Left renal pelvis (tissue), 4 donors: Measurements from ENCODE around the gene HYOU1. TPM values are rescaled to one million over a fixed set of nuclear protein-coding genes. Genes with fewer than 3 reads are reported as not detected.

Experiments used
- polyA plus RNA-seq, 4 donors: library from polyadenylated mRNA; unstranded; fragments of 120-200 nt; gene quantifications; one replicate each; pipeline ENCODE4 v1.2.1, GENCODE V29; 2013; ENCODE audit not compliant: insufficient read length in 4 of 4

HYOU1 gene
- polyA plus RNA-seq, 4 donors: 73.5 to 124 (median 116) TPM

Other genes starting within 250 kb of the HYOU1 start
- gene CXCR5, start 173.3 kb downstream of the HYOU1 start, polyA plus RNA-seq: under 1 TPM in 1 of 4 donors, not detected in 3; 0.03 TPM
- gene BCL9L, start 131.3 kb downstream of the HYOU1 start, polyA plus RNA-seq: 10 to 100 TPM; 27.7 to 70.4 (median 33.7) TPM
- 10 to 100 TPM in 2 of 4 donors, 1 to 10 TPM in 1, under 1 TPM in 1; 0.52 to 56.1 (median 19.2) TPM for gene UPK2, start 100.9 kb downstream of the HYOU1 start, polyA plus RNA-seq
- gene FOXR1, start 85.4 kb downstream of the HYOU1 start, polyA plus RNA-seq: not detected
- gene CENATAC, start 59.1 kb downstream of the HYOU1 start, polyA plus RNA-seq: 10 to 100 TPM; 14.9 to 41.6 (median 21.0) TPM
- gene RPS25, start 38.9 kb downstream of the HYOU1 start, polyA plus RNA-seq: 1,000 to 10,000 TPM; 1,003 to 1,136 (median 1,061) TPM
- 100 to 1,000 TPM in 2 of 4 donors, 10 to 100 TPM in 2; 55.5 to 127 (median 110) TPM for gene TRAPPC4, start 38.4 kb downstream of the HYOU1 start, polyA plus RNA-seq
- gene SLC37A4, start 26.3 kb downstream of the HYOU1 start, polyA plus RNA-seq: 100 to 1,000 TPM in 1 of 4 donors, 10 to 100 TPM in 3; 13.9 to 108 (median 84.4) TPM
- gene VPS11, start 10.6 kb upstream of the HYOU1 start, polyA plus RNA-seq: 10 to 100 TPM; 45.9 to 67.0 (median 52.1) TPM
- 10 to 100 TPM; 24.6 to 31.6 (median 26.2) TPM for gene HMBS, start 27.7 kb upstream of the HYOU1 start, polyA plus RNA-seq
- 10 to 100 TPM; 46.0 to 68.5 (median 62.1) TPM for gene DPAGT1, start 44.6 kb upstream of the HYOU1 start, polyA plus RNA-seq
- gene C2CD2L, start 50.1 kb upstream of the HYOU1 start, polyA plus RNA-seq: 10 to 100 TPM; 10.3 to 15.6 (median 11.3) TPM
- gene HINFP, start 64.4 kb upstream of the HYOU1 start, polyA plus RNA-seq: 10 to 100 TPM; 21.3 to 44.1 (median 26.5) TPM
- 1 to 10 TPM in 2 of 4 donors, under 1 TPM in 2; 0.63 to 1.2 (median 0.88) TPM for gene ABCG4, start 91.8 kb upstream of the HYOU1 start, polyA plus RNA-seq
- 10 to 100 TPM in 3 of 4 donors, 1 to 10 TPM in 1; 7.8 to 12.6 (median 10.2) TPM for gene NLRX1, start 111.5 kb upstream of the HYOU1 start, polyA plus RNA-seq
- gene NHERF4, start 128.3 kb upstream of the HYOU1 start, polyA plus RNA-seq: 10 to 100 TPM in 3 of 4 donors, under 1 TPM in 1; 0.35 to 18.2 (median 12.8) TPM
- gene CBL, start 149.1 kb upstream of the HYOU1 start, polyA plus RNA-seq: 10 to 100 TPM; 15.5 to 22.3 (median 20.4) TPM